GM12801 (cell line): ENCODE results near the gene FBXO28.

Experiments
- CTCF ChIP-seq: IDR thresholded peaks from one replicate; pipeline ENCODE4 v1.5.1; 2011; ENCODE audit warnings: control low read depth; ENCODE audit not compliant: insufficient read length; ENCODE audit errors: extremely low read depth

FBXO28 gene

GRCh38 chr1:224070521-224070920 lies 43.4 kb upstream of the FBXO28 start:
- no peak for TF ChIP-seq CTCF

DNA sequence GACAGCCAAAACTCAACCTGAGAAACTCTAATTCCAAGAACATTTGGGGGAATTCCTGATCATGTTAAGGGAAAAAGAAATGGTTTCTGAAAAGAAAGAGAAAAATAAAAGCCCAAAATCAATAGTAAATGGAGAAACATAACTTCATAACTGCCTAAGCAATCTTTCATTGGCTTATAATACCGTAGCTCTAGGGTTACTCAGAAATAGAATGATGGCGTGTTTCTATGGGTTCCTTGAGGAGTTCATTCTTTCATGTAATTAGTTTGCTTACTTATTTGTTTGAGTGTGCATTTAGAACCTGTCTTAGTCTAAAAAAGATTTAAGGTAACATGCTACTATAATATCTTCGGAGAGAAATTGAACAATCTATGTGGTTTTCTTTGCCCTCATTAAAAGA lies 37.5 kb upstream of the FBXO28 start:
- TF ChIP-seq CTCF: no peak

- TF ChIP-seq CTCF: no peak
These were observed 33.7 kb upstream of the FBXO28 start for GRCh38 chr1:224080115-224080774.

DNA sequence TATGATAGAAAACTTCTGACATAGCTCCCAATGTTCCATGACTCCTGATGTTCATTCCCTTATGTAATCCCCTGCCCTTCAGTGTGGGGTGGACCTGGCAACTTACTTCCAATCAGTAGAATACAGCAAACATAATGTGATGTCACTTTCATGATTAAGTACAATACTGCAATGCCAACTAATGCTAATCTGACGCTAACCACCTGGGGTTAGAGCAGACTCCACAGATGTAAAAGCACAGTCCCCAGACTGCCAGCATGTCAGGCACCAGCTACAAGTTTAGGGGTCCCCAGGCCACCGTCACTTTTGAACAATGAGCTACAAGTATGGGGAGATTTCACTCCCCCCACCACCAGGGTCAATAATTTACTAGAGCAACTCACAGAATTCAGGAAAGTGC lies 32.3 kb upstream of the FBXO28 start:
- no peak for TF ChIP-seq CTCF

- no peak for TF ChIP-seq CTCF
These were observed 31.8 kb upstream of the FBXO28 start for GRCh38 chr1:224082146-224082545.

- no peak for TF ChIP-seq CTCF
These were observed 29.0 kb upstream of the FBXO28 start for GRCh38 chr1:224084867-224085266.

DNA sequence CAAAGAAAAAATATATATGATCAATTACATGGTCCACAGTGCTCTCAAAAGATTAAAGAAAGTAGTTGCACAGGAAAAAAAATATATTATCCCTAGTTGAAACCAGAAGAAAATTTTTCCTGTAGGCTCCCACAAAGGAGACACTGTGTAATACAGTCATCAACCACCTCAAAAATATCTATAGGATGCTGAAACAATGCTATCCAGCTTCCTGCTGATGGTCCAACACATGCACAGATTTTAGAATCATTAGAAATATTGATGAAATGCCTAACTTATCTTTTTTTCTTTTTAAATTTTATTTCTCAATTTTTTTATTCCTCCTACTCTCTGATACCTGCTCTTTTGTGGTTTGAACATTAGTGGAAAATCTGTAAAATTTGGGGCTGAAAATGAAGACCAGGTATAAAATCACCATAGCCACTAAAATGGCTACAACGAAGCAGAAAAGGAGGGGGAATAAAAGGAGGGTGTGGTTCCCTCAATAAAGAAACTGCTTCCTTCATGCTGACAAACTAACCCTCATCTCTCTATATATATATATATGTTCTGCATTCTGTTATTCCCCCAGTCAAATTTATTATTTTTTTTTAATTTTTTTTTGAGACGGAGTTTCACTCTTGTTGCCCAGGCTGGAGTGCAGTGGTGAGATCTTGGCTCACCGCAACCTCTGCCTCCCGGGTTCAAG lies 28.3 kb upstream of the FBXO28 start:
- TF ChIP-seq CTCF: no peak
